Chondrocyte (in vitro differentiated cells): Measurements from ENCODE around the gene STK11. TPM values are rescaled to one million over a fixed set of nuclear protein-coding genes. Genes with fewer than 3 reads are reported as not detected.
A peak's percentile ranks its signal among the peaks of the same experiment; 100 is the strongest.

Experiments
- DNase-seq: peaks from one replicate; pipeline ENCODE4 v3.0.0; 2021; ENCODE audit warnings: mixed read lengths, low spot score
- H3K27ac Mint-ChIP-seq: one replicate; pipeline ENCODE4 v1.8.0; 2021; ENCODE audit warnings: mild to moderate bottlenecking, moderate library complexity, mixed read lengths; ENCODE audit not compliant: unreplicated experiment
- H3K27me3 Mint-ChIP-seq: 2 replicates; pipeline ENCODE4 v1.8.0; 2021; ENCODE audit warnings: low read depth, mixed read lengths
- H3K36me3 Mint-ChIP-seq: 2 replicates; pipeline ENCODE4 v1.8.0; 2021; ENCODE audit warnings: low read depth, mixed read lengths
- H3K4me1 Mint-ChIP-seq: 2 replicates; pipeline ENCODE4 v1.8.0; 2021; ENCODE audit warnings: low read depth, mild to moderate bottlenecking, mixed read lengths
- H3K4me3 Mint-ChIP-seq: one replicate; pipeline ENCODE4 v1.8.0; 2021; ENCODE audit warnings: mild to moderate bottlenecking, moderate library complexity, mixed read lengths; ENCODE audit not compliant: unreplicated experiment
- H3K9me3 Mint-ChIP-seq: 2 replicates; pipeline ENCODE4 v1.8.0; 2021; ENCODE audit warnings: low read depth, mixed read lengths
- CTCF ChIP-seq: fragments of 200-600 bp; sonication (generic); IDR thresholded peaks from 2 replicates; pipeline ENCODE4 v1.5.0; 2021; ENCODE audit warnings: antibody characterized with exemption, mild to moderate bottlenecking, moderate library complexity
- total RNA-seq: library from RNA; stranded (reverse); gene quantifications from 3 replicates; pipeline ENCODE4 v1.2.1, GENCODE V29; 2021

Gene STK11
- total RNA-seq, 1 donor from 2014 or later: 42.3 TPM

DNA sequence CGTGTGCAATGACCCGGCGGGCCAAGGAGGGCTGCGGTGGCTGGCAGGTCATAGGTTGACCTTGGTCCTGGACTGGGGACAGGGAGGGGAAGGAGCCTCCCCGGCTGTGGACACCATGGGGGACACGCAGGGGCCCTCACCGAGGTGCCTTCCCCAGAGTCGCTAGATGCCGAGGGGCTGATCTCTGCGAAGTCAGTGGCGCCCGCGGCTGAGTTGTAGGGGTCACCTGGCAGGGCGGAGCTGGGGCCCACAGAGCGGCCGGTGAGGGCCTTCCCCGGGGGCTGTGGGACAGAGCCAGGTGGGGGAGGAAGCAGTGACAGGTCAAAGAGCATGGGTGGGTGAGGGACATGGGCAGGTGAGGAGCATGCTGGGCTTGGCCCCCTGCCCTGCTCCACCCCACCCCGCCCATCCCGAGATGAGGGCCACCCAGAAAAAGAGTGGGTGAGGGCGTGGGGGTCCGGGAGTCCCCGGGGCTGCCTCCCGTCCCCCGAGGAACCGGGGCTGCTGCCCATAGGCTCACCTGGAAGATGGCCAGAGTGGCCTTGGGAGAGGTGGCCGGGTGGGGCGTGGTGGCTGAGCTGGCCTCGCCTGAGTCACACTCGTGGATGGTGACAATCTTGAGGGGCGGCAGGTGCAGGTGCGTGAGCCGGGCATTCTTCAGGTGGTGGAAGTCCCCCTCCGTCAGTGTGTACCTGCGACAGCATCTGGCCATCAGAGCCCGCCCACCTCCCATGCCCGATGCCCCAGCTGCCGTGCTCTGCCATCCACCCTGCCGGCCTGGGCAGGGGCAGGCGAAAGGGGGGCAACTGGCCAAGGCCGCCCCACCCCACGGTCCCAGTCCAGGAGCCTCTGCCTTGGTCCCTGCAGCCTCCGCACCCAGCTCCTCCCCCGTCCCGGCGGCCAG is 28.7 kb downstream of the STK11 start:
- H3K36me3 Mint-ChIP-seq: peaks cover 3% of the 10 kb centered on the region
- no peaks in the 10 kb centered on the region for H3K9me3 Mint-ChIP-seq
- no peak overlapping the region for H3K27ac Mint-ChIP-seq
- DNase-seq: no peak
- peaks cover 15% of the 10 kb centered on the region for H3K4me1 Mint-ChIP-seq
- no peaks in the 10 kb centered on the region for H3K27me3 Mint-ChIP-seq
- TF ChIP-seq CTCF: no peak
- H3K4me3 Mint-ChIP-seq: no peak overlapping the region

DNA sequence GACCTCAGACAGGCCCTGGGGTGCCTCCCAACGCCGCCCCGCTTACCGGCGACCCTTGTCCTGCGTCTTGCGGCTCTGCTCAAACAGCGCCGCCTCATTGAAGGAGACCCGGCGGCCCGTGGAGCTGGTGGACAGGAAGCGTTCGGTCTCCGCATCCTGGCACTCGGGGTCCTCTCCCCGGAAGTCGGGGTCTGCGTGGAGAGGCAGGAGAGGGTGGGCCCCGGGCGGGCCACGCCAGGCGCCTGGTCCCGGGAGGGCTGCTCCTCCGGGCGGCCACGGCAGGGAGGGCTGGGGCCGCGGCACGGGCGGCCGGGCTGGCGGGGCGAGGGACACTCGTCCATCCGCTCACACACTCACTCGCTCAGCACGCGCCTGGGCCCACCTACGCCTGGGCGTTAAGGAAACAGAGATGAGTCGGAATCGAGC is 29.4 kb downstream of the STK11 start:
- Mint-ChIP-seq H3K4me3 (no peak overlapping the region), H3K27me3 (no peaks in the 10 kb centered on the region), H3K9me3 (no peaks in the 10 kb centered on the region), H3K36me3 (peaks cover 3% of the 10 kb centered on the region), H3K27ac (no peak overlapping the region), H3K4me1 (peaks cover 15% of the 10 kb centered on the region)
- no peak for DNase-seq
- TF ChIP-seq CTCF: no peak

DNA sequence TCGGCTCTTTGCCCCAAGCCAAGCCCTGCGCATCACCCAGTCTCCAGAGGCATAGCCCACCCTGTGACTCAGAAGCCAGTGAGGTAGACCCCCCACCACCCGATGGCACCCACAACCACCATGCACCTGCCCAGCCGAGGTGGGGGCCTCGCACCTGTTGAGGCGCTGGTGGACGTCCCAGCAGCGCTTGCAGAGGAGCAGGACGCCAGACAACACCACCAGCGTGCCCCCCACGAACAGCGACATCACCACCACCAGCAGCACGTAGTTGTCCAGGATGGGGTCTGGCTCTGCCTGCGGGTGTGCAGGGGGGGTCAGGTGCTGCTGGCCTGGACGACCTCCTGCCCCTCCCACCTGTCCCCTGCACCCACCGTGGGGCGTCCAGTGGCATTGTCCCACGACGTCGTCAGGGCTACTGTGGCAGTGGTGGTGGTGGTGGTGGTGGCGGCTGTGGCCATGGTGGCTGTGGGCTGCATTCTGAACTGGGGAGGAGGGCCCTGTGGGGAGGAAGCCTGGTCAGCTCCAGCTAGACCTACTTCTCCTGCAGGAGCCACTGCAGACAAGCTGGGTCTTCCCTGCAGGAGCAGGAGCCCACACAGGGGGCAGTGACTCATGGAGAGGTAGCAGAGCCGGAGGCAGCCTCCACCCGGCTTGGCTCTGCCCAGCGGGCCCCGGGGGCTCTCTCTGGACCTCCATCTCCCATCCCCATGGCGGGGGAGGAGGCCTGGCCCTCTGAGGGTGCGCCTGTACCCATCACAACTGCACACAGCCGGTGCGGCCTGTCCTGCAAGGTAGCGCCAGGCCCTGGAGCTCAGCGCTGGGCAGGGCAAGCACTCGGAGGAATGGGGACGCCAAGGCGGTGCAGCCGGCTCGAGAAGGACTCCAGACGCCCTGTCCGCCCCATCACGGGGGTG is 30.3 kb downstream of the STK11 start:
- H3K27me3 Mint-ChIP-seq: no peaks in the 10 kb centered on the region
- H3K4me3 Mint-ChIP-seq: peak overlapping the region; percentile 46
- H3K4me1 Mint-ChIP-seq: peaks cover 17% of the 10 kb centered on the region
- H3K27ac Mint-ChIP-seq: no peak overlapping the region
- no peaks in the 10 kb centered on the region for H3K9me3 Mint-ChIP-seq
- TF ChIP-seq CTCF: no peak
- peaks cover 3% of the 10 kb centered on the region for H3K36me3 Mint-ChIP-seq
- DNase-seq: no peak

DNA sequence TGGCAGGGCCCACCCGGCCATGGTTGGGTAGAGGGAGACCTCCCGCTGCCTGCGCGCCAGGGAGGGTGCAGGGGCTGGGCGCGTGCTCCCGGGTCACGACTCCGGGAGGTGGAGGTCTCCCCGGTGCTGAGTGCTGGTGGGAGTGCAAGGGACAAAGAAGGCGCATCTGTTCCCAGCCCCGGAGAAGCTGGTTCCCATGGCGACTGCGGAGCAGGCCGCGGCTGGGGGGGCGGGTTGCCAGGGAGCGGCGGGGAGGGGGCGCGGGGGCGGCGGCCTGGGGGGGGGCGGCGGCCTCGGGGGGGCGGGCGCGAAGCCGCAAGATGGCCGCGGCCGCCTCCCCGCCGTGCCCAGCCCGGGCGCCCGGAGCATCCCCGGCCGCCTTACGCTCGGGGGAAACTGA is 31.0 kb downstream of the STK11 start:
- peaks cover 2% of the 10 kb centered on the region for H3K36me3 Mint-ChIP-seq
- no peaks in the 10 kb centered on the region for H3K27me3 Mint-ChIP-seq
- peak overlapping the region; percentile 46 for H3K4me3 Mint-ChIP-seq
- H3K27ac Mint-ChIP-seq: no peak overlapping the region
- no peak for DNase-seq
- TF ChIP-seq CTCF: no peak
- H3K9me3 Mint-ChIP-seq: no peaks in the 10 kb centered on the region
- peaks cover 23% of the 10 kb centered on the region for H3K4me1 Mint-ChIP-seq

- peak overlapping the region; percentile 65 for H3K4me3 Mint-ChIP-seq
- no peak for TF ChIP-seq CTCF
These were observed 31.6 kb downstream of the STK11 start for GRCh38 chr19:1237027-1237659.

More at GRCh38 chr19:1237027-1237659, 31.6 kb downstream of the STK11 start:
- H3K9me3 Mint-ChIP-seq: no peaks in the 10 kb centered on the region
- H3K27ac Mint-ChIP-seq: no peak overlapping the region
- no peaks in the 10 kb centered on the region for H3K27me3 Mint-ChIP-seq
- H3K36me3 Mint-ChIP-seq: no peaks in the 10 kb centered on the region
- H3K4me1 Mint-ChIP-seq: peaks cover 22% of the 10 kb centered on the region
- DNase-seq: no peak
